NCI-H345 treated with DMSO at 0.1 percent for 48 hours (cell line): ENCODE measurements around the gene CDC42BPA.
"Not testable (repeated sequence)": the region's sequence is repeated elsewhere in the genome, so short reads cannot be mapped to it uniquely, and the experiment has no call there.

Experiments used
- DNase-seq: peaks from one replicate; lab custom pipeline; 2025; ENCODE audit not compliant: unreplicated experiment; lab: John Stamatoyannopoulos, UW

The CDC42BPA gene

DNA sequence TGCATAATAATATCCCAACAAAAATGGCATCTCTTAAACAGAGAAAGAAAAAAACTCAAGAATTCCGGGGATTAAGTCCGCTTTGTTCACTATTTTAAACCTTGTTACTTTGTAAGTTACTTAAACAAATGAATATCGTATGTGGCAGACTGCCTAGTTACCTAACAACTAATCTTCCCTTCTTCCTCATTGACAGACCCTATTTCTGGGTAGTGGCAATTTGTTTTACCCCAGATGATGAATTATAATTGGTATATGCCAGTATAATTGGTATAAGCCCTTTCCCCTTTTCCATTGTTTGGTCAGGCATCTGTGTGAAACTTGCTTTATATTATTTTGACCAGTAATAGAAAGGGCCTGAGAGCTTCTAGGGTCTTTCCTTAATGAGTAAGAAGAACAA lies 52.4 kb downstream of the CDC42BPA start:
- no peak for DNase-seq

DNA sequence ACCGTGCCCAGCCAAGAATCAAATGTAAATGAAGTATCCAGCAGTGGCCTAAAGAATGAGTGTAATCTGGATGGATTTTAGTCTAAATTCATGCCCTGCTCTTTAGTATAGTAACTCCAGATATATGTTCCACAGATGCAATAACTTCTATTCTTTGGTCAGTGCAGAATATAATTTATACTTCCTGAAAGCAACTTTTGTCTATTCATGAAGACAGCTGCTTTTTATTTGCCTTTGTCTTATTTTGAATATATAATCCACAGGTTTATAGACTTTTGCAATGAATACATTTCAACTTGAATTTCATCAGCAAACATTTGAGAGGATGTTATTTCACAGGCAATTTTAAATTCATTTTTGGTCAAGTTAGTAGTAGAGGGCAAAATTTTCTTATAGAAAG lies 54.4 kb downstream of the CDC42BPA start:
- DNase-seq, result no peak

DNA sequence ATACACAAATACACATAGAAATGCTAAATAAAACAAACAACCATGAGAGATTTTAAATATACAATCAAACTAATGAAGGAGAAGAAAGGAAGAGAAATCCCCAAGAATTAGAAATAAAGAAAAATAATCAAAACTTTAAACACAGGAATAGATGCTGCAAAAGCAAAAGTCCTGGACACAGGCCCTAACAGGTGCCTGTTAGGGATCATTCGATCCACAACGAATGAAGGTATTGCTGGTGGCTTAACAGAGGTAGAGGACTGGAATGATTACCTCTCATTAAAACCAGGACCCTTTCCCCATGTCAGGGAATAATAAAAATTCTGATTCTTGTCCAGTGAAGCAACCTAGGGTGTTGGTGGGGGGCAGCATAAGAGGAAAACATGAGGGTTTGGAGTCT lies 56.8 kb downstream of the CDC42BPA start:
- no peak for DNase-seq

DNA sequence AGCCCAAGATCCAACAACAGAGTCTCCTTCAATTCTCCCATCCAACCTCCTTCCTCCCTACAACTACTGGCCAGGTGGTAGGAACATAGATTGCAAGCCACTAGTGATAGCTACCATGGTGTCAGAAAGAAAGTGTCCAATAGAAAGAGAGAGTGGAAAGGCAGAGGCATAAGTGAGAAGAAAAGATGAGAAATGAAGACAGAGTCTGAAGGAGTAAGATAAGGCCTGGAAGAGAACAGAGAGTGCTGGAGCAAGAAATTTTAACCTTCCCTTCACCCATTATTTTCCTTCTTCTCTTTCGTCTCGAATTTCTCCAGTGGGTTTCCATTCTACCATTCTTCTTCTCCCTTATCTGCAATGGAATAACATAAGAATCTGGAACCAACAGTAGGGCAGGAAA lies 57.9 kb downstream of the CDC42BPA start:
- no peak for DNase-seq

GRCh38 chr1:227257964-227258363 lies 60.3 kb downstream of the CDC42BPA start:
- no peak for DNase-seq

- no peak for DNase-seq
Observed at GRCh38 chr1:227255086-227255732, 63.1 kb downstream of the CDC42BPA start.

- no peak for DNase-seq
Observed at GRCh38 chr1:227253065-227253464, 65.2 kb downstream of the CDC42BPA start.

GRCh38 chr1:227245613-227246320 lies 72.5 kb downstream of the CDC42BPA start:
- DNase-seq, result no peak

DNA sequence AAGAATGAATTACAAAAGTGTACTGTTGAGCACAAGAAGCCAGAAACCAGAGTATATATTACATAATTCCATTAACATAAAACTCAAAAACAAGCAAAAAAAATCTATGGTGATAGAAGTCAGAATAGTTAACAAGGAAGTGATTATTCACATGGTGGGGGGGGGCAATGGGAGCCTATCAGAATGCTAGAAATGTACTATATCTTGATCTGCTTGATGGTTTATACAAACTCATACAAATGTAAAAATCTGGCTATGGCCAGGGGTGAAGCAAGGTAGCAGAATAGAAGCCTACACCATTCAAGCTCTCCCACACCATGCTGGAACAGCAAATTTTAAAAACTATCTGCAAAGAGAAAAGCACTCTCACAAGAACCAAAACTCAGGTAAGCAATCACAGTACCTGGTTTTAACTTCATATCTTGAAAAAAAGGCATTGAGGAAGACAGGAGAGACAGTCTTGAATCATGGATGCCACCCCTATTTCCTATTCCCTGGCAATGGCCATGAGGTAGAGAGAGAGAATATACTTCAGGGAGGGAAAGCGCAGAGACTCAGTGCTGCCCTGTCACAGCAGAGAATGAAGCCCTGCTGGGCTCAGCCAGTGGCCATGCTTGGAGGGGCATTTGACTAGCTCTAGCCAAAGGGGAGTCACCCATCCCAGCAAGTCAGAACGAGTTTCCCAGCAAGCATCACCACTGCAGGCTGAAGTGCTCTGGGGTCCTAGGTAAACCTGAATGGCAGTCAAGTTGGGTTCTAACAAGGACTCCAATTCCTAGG lies 73.8 kb downstream of the CDC42BPA start:
- DNase-seq, result no peak

GRCh38 chr1:227242811-227243682 lies 75.2 kb downstream of the CDC42BPA start:
- no peak for DNase-seq

DNA sequence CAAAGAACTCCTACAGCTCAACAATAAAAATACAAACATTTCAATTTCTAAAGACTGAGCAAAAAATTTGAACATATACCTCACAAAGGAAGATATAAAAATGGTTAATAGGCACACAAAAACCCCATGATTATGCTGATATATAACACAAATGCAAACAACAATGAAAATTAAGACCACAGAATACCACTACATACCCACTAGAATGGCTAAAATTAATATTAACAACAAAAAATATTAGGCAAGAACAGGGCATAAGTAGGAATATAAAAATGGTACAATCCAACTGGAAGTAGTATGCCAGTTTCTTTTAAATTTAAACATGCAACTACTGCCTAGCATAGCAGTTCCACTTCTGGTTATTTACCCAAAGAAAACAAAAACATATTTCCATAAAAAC lies 77.3 kb downstream of the CDC42BPA start:
- DNase-seq, result no peak

- no peak for DNase-seq
Observed at GRCh38 chr1:227234998-227235405, 83.3 kb downstream of the CDC42BPA start.

- DNase-seq, result not testable (repeated sequence)
Observed at GRCh38 chr1:227231128-227231527, 87.2 kb downstream of the CDC42BPA start.

- DNase-seq, result no peak
Observed at GRCh38 chr1:227228201-227228600, 90.1 kb downstream of the CDC42BPA start.

- no peak for DNase-seq
Observed at GRCh38 chr1:227227761-227228160, 90.5 kb downstream of the CDC42BPA start.

DNA sequence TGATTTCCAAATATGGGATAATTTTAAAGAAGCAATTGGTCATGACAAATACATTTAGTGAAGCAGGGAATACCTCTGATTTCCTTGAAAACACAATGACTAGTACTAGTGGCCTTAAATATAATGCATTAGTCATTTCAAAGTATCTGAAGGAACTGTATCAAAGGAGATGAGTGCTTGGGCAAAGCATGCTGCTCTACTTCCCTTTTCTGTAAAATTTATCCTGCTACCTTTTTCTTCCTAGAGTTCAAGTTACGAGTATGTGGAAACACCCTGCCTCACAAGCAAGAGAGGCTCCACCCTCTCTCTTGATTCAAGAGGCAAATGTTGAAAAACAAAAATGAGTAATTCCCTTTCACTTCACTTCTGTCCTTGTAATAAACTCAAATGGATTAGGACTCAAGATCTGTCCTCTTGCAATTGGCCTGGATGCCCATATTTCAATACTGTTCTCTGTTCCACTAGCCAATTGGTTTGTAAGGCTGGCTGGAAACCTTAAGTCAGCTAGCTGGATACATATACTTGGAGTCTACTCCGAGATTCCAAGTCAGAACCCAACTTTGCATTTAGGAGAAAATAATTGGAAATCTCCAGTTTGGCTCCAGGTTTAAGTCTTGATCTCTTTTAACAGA lies 92.5 kb downstream of the CDC42BPA start:
- no peak for DNase-seq

DNA sequence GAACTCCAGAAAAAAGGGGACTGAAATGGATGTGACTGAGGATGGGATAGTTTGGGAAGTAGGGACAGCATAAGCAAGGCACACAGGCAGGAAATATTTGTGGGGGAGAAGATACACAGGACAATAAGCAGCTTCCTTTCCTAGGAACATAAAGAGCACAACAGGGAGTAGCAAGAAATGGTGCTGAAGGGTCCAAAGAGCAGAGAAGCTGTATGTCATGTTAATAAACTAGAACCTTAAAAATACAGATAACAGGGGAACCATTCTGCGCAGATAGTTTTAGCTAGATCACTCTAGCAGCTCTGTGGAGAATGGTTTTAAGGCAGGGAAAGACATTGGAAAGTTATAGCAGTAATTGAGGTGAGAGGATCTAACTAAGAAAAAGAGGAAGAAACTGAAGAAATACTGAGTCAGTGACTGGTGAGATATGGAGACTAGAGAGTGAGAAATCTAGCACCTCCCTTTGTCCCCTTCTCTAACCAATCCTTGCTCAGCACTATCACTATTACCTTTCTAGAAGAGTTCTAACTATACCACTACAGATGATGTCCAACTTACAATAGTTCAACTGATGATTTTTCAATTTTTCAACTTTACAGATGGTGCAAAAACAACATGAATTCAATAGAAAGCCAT lies 95.0 kb downstream of the CDC42BPA start:
- no peak for DNase-seq

GRCh38 chr1:227219715-227220292 lies 98.5 kb downstream of the CDC42BPA start:
- DNase-seq, result no peak

DNA sequence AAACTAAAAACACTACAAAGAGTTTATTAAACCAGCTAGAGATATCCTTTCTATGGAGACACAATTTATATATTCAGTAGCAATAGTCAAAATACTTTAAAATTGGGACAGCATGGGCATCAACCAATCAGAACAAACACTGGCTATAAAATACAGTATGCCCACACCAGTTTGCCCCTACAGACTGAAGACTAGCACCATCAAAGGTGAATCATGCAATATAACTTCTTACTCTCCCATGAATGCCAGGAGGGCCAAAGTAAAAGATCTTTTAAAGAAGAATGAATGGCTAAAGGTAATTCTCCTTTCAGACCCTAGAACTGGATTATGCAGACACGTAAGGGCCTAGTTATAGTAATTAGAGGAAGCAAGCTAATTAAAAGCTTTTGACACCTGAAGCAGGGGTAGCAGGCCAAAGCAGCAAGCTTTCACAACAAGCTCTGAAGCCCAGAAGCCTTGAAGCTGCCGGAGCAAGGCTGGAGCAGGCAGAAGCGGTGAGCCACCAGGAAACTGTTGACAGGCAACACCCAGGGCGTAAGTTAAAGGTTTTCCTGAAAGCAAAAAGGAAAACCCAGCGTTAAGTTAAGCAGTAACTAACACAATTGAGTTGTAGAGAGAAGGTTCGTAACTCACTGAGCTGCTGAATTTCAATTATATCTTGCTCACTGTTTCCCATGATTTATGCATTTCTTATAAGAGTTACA lies 99.3 kb downstream of the CDC42BPA start:
- DNase-seq, result no peak
